Osteoblast (primary cell): ENCODE measurements around the gene TTC21B. TPM values are rescaled to one million over a fixed set of nuclear protein-coding genes. Genes with fewer than 3 reads are reported as not detected.

Experiments
- DNase-seq: peaks from one replicate; pipeline ENCODE4 v3.0.0; 2011; ENCODE audit warnings: low spot score, mixed read lengths; ENCODE audit not compliant: insufficient read length; ENCODE audit errors: missing footprints
- H2AFZ ChIP-seq: 2 replicates; pipeline ENCODE4 v1.6.0; 2011; ENCODE audit warnings: mild to moderate bottlenecking, low read length
- H3K27ac ChIP-seq: 2 replicates; pipeline ENCODE4 v1.5.1; 2011; ENCODE audit warnings: mild to moderate bottlenecking, low read depth, low read length, moderate library complexity
- H3K27me3 ChIP-seq: 2 replicates; pipeline ENCODE4 v1.6.0; 2012; ENCODE audit warnings: mild to moderate bottlenecking, control low read depth, inconsistent platforms, low read length, moderate library complexity; ENCODE audit not compliant: insufficient read depth
- H3K36me3 ChIP-seq: 2 replicates; pipeline ENCODE4 v1.5.1; 2011; ENCODE audit warnings: mild to moderate bottlenecking, low read length, control low read depth, moderate library complexity; ENCODE audit not compliant: insufficient read depth
- H3K4me1 ChIP-seq: 2 replicates; pipeline ENCODE4 v1.5.1; 2011; ENCODE audit warnings: mild to moderate bottlenecking, low read length, control low read depth, moderate library complexity; ENCODE audit not compliant: insufficient read depth
- H3K4me2 ChIP-seq: 2 replicates; pipeline ENCODE4 v1.6.0; 2011; ENCODE audit warnings: mild to moderate bottlenecking, low read length; ENCODE audit not compliant: insufficient read depth
- H3K4me3 ChIP-seq: fragments of 200-600 bp; sonication (generic); 3 replicates; pipeline ENCODE4 v1.5.1; 2012; ENCODE audit warnings: mild to moderate bottlenecking, low read length, inconsistent platforms; ENCODE audit not compliant: insufficient read depth
- H3K79me2 ChIP-seq: 2 replicates; pipeline ENCODE4 v1.6.0; 2012; ENCODE audit warnings: mild to moderate bottlenecking, low read length, control low read depth, inconsistent platforms; ENCODE audit not compliant: insufficient read depth
- H3K9me3 ChIP-seq: 2 replicates; pipeline ENCODE4 v1.5.1; 2011; ENCODE audit warnings: low read depth, low read length, control low read depth
- H4K20me1 ChIP-seq: 2 replicates; pipeline ENCODE4 v1.6.0; 2012; ENCODE audit warnings: mild to moderate bottlenecking, low read length, control low read depth; ENCODE audit not compliant: insufficient read depth
- CTCF ChIP-seq: IDR thresholded peaks from 2 replicates; pipeline ENCODE4 v1.5.1; 2011; ENCODE audit warnings: mild to moderate bottlenecking, low read depth, low read length, moderate library complexity; ENCODE audit errors: extremely low read depth
- total RNA-seq: library from RNA; depleted of rRNA; stranded (reverse); fragments of >200 nt; gene quantifications from 2 replicates; pipeline ENCODE4 v1.2.3, GENCODE V29; 2012

TTC21B gene
- total RNA-seq, 1 donor = 25.7 TPM

- H3K4me1 ChIP-seq = peaks cover 8% of the 10 kb centered on the region
- H3K9me3 ChIP-seq = no peaks in the 10 kb centered on the region
- no peak overlapping the region for H3K4me2 ChIP-seq
- DNase-seq = no peak
- H3K4me3 ChIP-seq = no peak overlapping the region
- no peak overlapping the region for H3K27ac ChIP-seq
- H3K79me2 ChIP-seq = no peaks in the 10 kb centered on the region
- H4K20me1 ChIP-seq = no peaks in the 10 kb centered on the region
- no peaks in the 10 kb centered on the region for H3K27me3 ChIP-seq
- TF ChIP-seq CTCF = no peak
- peaks cover 15% of the 10 kb centered on the region for H3K36me3 ChIP-seq
- H2AFZ ChIP-seq = no peak overlapping the region
Measured at GRCh38 chr2:165913636-165914035, 39.9 kb downstream of the TTC21B start.

- H3K27me3 ChIP-seq = no peaks in the 10 kb centered on the region
- no peak for TF ChIP-seq CTCF
- no peaks in the 10 kb centered on the region for H4K20me1 ChIP-seq
Measured at GRCh38 chr2:165911981-165912380, 41.6 kb downstream of the TTC21B start.

GRCh38 chr2:165911231-165911630 is 42.3 kb downstream of the TTC21B start:
- Histone ChIP-seq H3K4me3 (no peak overlapping the region), H4K20me1 (no peaks in the 10 kb centered on the region), H3K36me3 (peaks cover 14% of the 10 kb centered on the region), H2AFZ (no peak overlapping the region), H3K4me1 (peaks cover 10% of the 10 kb centered on the region), H3K79me2 (no peaks in the 10 kb centered on the region), H3K27me3 (no peaks in the 10 kb centered on the region), H3K9me3 (no peaks in the 10 kb centered on the region), H3K4me2 (no peak overlapping the region), H3K27ac (peak overlapping the region; percentile 49)
- DNase-seq = no peak
- TF ChIP-seq CTCF = no peak

More at GRCh38 chr2:165911981-165912380, 41.6 kb downstream of the TTC21B start:
- Histone ChIP-seq H3K4me3 (no peak overlapping the region), H3K36me3 (peaks cover 14% of the 10 kb centered on the region), H3K79me2 (no peaks in the 10 kb centered on the region), H3K4me2 (no peak overlapping the region), H3K9me3 (no peaks in the 10 kb centered on the region), H3K4me1 (peaks cover 10% of the 10 kb centered on the region), H2AFZ (no peak overlapping the region), H3K27ac (no peak overlapping the region)
- no peak for DNase-seq

- Histone ChIP-seq H3K4me1 (peaks cover 15% of the 10 kb centered on the region), H3K4me2 (no peak overlapping the region), H4K20me1 (no peaks in the 10 kb centered on the region), H2AFZ (no peak overlapping the region), H3K36me3 (peaks cover 11% of the 10 kb centered on the region), H3K9me3 (no peaks in the 10 kb centered on the region), H3K27me3 (no peaks in the 10 kb centered on the region), H3K27ac (no peak overlapping the region), H3K4me3 (no peak overlapping the region), H3K79me2 (no peaks in the 10 kb centered on the region)
- no peak for DNase-seq
- no peak for TF ChIP-seq CTCF
Measured at GRCh38 chr2:165909466-165909865, 44.1 kb downstream of the TTC21B start.
